Superior temporal gyrus (tissue), 1 donor: Measurements from ENCODE around the gene ISOC2.
"Not testable (repeated sequence)": the region's sequence is repeated elsewhere in the genome, so short reads cannot be mapped to it uniquely, and the experiment has no call there.

Source experiments
- DNase-seq: peaks from one replicate; pipeline ENCODE4 v3.0.0-alpha.2; 2016; ENCODE audit errors: extremely low spot score

Gene ISOC2

GRCh38 chr19:55442372-55442961 is 19.0 kb downstream of the ISOC2 start:
- no peak for DNase-seq

GRCh38 chr19:55441692-55442321 is 19.6 kb downstream of the ISOC2 start:
- no peak for DNase-seq

- no peak for DNase-seq
These were observed 20.1 kb downstream of the ISOC2 start for GRCh38 chr19:55441319-55441691.

GRCh38 chr19:55440411-55441105 is 20.9 kb downstream of the ISOC2 start:
- DNase-seq = no peak

GRCh38 chr19:55439052-55439451 is 22.4 kb downstream of the ISOC2 start:
- DNase-seq = no peak

- DNase-seq = no peak
These were observed 24.0 kb downstream of the ISOC2 start for GRCh38 chr19:55437410-55437809.

GRCh38 chr19:55436847-55437246 is 24.6 kb downstream of the ISOC2 start:
- DNase-seq = no peak

GRCh38 chr19:55435020-55435419 is 26.4 kb downstream of the ISOC2 start:
- no peak for DNase-seq

- no peak for DNase-seq
These were observed 27.0 kb downstream of the ISOC2 start for GRCh38 chr19:55434356-55434919.

- DNase-seq = no peak
These were observed 28.1 kb downstream of the ISOC2 start for GRCh38 chr19:55433292-55433691.

GRCh38 chr19:55432241-55432959 is 29.0 kb downstream of the ISOC2 start:
- DNase-seq = no peak

GRCh38 chr19:55431183-55431582 is 30.3 kb downstream of the ISOC2 start:
- no peak for DNase-seq

GRCh38 chr19:55426042-55426441 is 35.4 kb downstream of the ISOC2 start:
- DNase-seq = peak; percentile 97

- DNase-seq = no peak
These were observed 36.9 kb downstream of the ISOC2 start for GRCh38 chr19:55424518-55424917.

GRCh38 chr19:55423225-55424005 is 38.0 kb downstream of the ISOC2 start:
- no peak for DNase-seq

GRCh38 chr19:55421281-55421680 is 40.2 kb downstream of the ISOC2 start:
- not testable (repeated sequence) for DNase-seq

- no peak for DNase-seq
These were observed 41.7 kb downstream of the ISOC2 start for GRCh38 chr19:55419624-55420236.

GRCh38 chr19:55419103-55419502 is 42.3 kb downstream of the ISOC2 start:
- DNase-seq = no peak

- peak; percentile 89 for DNase-seq
These were observed 43.3 kb downstream of the ISOC2 start for GRCh38 chr19:55418185-55418584.

GRCh38 chr19:55410168-55410567 is 51.3 kb downstream of the ISOC2 start:
- no peak for DNase-seq

- DNase-seq = not testable (repeated sequence)
These were observed 52.3 kb downstream of the ISOC2 start for GRCh38 chr19:55409179-55409578.
